Lung (tissue), 12 donors: ENCODE data around the gene GPR108. TPM values are rescaled to one million over a fixed set of nuclear protein-coding genes. Genes with fewer than 3 reads are reported as not detected.

Experiments
- ATAC-seq: fragments of 200-7000 bp; cut with Tn5 transposase; one replicate; pipeline ENCODE4 v1.9.1; 2020; ENCODE audit warnings: moderate number of reproducible peaks; ENCODE audit not compliant: insufficient read depth, low FRiP score
- DNase-seq, 3 donors: peaks; one replicate each; pipeline ENCODE4 v3.0.0-alpha.2; 2013 to 2017
- H3K27ac ChIP-seq, 2 donors: one replicate each; pipeline ENCODE4 v1.5.1; 2013; ENCODE audit warnings: mild to moderate bottlenecking in 2 of 2, moderate library complexity in 2 of 2, control low read depth in 1 of 2, inconsistent platforms in 1 of 2, low read depth in 1 of 2, low read length in 1 of 2
- H3K27me3 ChIP-seq, 3 donors: one replicate each; pipeline ENCODE4 v1.5.1; 2013; ENCODE audit warnings: low read length in 2 of 3; ENCODE audit not compliant: control insufficient read depth in 3 of 3, insufficient read depth in 3 of 3
- H3K36me3 ChIP-seq, 4 donors: one replicate each; pipeline ENCODE4 v1.5.1; 2013; ENCODE audit warnings: low read length in 4 of 4, mild to moderate bottlenecking in 1 of 4, moderate library complexity in 1 of 4; ENCODE audit not compliant: control insufficient read depth in 4 of 4, insufficient read depth in 4 of 4
- H3K4me1 ChIP-seq, 5 donors: one replicate each; pipeline ENCODE4 v1.5.1; 2013; ENCODE audit warnings: low read length in 5 of 5, mild to moderate bottlenecking in 2 of 5, moderate library complexity in 1 of 5; ENCODE audit not compliant: control insufficient read depth in 5 of 5, insufficient read depth in 5 of 5
- H3K4me3 ChIP-seq: one replicate; pipeline ENCODE4 v1.5.1; 2013; ENCODE audit warnings: mild to moderate bottlenecking, control low read depth, moderate library complexity
- H3K9ac ChIP-seq, 2 donors: one replicate each; pipeline ENCODE4 v1.5.1; 2013; ENCODE audit warnings: low read length in 2 of 2, control low read depth in 1 of 2; ENCODE audit not compliant: insufficient read depth in 1 of 2
- H3K9me3 ChIP-seq, 4 donors: one replicate each; pipeline ENCODE4 v1.5.1; 2013; ENCODE audit warnings: low read length in 3 of 4, mild to moderate bottlenecking in 1 of 4, moderate library complexity in 1 of 4; ENCODE audit not compliant: control insufficient read depth in 4 of 4, insufficient read depth in 3 of 4
- WGBS, 2 donors: extraction: QIAGEN DNeasy Blood & Tissue Kit; methylation state at CpG; one replicate each; pipeline ENCODE4 v1.1.7; 2013; 5-methylcytosine and 5-hydroxymethylcytosine counted together
- polyA plus RNA-seq, 2 donors: library from polyadenylated mRNA; stranded (reverse); fragments of 200-250 nt; gene quantifications; one replicate each; pipeline ENCODE4 v1.2.1, GENCODE V29; 2013
- total RNA-seq, 2 donors: library from RNA; depleted of rRNA in 1 of 2; stranded (reverse); fragments of >200 nt in 1 of 2; gene quantifications; one replicate each; pipeline ENCODE4 v1.2.1, GENCODE V29; 2014 to 2021
- TF ChIP-seq, protein P1 (sequence below): IDR thresholded peaks from 2 replicates; pipeline ENCODE4 v1.5.1; 2012; ENCODE audit warnings: mild to moderate bottlenecking; ENCODE audit errors: control extremely low read depth, extremely low read depth
- donor health status: control.
- donor health status: control.
- donor health status: Bipolar disorder and iron deficiency.
- donor health status: healthy.
- donor health status: DM: yes; HTN: yes; CAD: no.

GPR108 gene
- total and polyA plus RNA-seq, 4 donors: 33.5 to 98.0 (median 93.5) TPM

DNA sequence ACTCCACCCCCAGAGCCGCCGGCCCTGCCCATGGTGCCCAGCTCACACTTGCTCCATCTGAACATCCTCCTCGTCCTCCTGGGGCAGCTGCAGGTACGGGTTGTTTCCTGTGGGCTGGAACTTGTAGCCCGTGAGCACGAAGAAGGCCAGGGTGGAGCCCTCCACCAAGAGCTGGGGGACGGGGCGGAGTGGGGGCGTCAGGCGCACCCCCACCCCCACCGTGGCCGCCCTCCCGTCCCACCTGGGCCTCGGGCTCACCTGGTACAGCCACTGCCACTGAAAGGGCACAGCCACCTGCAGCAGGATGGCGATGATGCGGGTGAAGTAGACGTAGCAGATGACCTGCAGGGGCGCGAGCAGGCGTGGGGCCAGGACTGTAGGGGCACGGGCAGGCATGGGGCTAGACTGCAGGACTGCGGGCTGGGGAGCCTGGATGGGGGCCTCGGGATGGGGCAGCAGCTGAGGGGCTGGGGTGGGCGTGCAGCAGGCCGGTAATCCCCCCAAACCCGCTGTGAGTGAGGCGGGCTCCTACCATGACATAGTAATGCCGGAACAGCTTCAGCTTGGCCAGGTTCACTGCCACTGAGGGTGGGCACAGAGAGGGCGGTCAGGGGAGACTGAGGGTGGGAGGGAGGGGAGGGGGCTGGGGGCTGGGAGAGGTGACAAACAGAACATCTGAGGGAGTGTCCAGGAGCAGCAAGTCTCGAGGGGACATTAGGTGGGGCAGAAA is 6.3 kb downstream of the GPR108 start:
- H3K4me3 ChIP-seq: no peak overlapping the region
- peaks cover 0 to 10% (median 4%) of the 10 kb centered on the region in 5 donors for H3K4me1 ChIP-seq
- ATAC-seq: no peak
- DNase-seq: no peak
- peaks cover 0 to 2% (median 0%) of the 10 kb centered on the region in 4 donors for H3K9me3 ChIP-seq
- H3K9ac ChIP-seq: no peak overlapping the region
- WGBS, 2 donors: 92 to 93% methylated on average over 30 of the region's 30 CpGs
- H3K36me3 ChIP-seq: peaks cover 0 to 30% (median 3%) of the 10 kb centered on the region in 4 donors
- TF ChIP-seq, protein P1, sequence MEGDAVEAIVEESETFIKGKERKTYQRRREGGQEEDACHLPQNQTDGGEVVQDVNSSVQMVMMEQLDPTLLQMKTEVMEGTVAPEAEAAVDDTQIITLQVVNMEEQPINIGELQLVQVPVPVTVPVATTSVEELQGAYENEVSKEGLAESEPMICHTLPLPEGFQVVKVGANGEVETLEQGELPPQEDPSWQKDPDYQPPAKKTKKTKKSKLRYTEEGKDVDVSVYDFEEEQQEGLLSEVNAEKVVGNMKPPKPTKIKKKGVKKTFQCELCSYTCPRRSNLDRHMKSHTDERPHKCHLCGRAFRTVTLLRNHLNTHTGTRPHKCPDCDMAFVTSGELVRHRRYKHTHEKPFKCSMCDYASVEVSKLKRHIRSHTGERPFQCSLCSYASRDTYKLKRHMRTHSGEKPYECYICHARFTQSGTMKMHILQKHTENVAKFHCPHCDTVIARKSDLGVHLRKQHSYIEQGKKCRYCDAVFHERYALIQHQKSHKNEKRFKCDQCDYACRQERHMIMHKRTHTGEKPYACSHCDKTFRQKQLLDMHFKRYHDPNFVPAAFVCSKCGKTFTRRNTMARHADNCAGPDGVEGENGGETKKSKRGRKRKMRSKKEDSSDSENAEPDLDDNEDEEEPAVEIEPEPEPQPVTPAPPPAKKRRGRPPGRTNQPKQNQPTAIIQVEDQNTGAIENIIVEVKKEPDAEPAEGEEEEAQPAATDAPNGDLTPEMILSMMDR: no peak
- peak overlapping the region in 1 of 2 donors; percentile 54 for H3K27ac ChIP-seq
- no peaks in the 10 kb centered on the region for H3K27me3 ChIP-seq

DNA sequence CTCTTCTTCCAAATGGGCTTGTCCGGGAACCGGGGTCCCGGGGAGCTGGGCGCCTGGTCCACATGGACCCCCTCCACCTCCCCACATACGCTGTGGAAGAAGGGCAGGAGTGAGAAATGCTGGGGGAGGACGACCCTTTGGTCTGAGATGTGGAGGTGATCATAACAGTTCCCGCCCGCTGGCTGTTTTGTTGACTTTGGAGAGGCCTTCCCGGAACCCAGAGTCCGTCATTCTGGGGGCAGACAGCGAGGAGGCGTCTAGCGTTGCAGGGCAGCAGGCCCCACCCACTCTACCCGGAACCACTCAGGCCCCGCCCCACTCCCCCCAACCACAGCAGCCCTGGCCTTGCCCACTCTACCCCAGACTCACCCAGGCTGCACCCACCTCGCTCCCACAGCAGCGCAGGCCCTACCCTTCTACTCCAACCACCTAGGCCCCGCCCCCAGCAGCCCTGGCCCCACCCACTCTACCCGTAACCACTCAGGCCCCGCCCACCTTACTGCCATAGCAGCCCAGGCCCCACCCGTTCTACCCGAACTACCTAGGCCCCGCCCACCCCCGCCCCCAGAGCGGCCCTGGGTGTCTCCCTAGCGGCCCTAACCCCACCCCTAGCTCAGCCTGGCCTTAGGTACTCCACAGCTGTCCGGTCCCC is 7.1 kb downstream of the GPR108 start:
- peak; percentile 44 to 72 (median 52) for DNase-seq
- no peaks in the 10 kb centered on the region for H3K27me3 ChIP-seq
- H3K27ac ChIP-seq: peak overlapping the region in 1 of 2 donors; percentile 8
- TF ChIP-seq, protein P1: no peak
- no peak overlapping the region for H3K4me3 ChIP-seq
- H3K36me3 ChIP-seq: peaks cover 0 to 30% (median 3%) of the 10 kb centered on the region in 4 donors
- peaks cover 0 to 10% (median 0%) of the 10 kb centered on the region in 5 donors for H3K4me1 ChIP-seq
- no peak overlapping the region for H3K9ac ChIP-seq
- peak; percentile 89 for ATAC-seq
- H3K9me3 ChIP-seq: peaks cover 0 to 2% (median 0%) of the 10 kb centered on the region in 4 donors
- 63 to 86% methylated on average over 25 to 27 of the region's 27 CpGs for WGBS, 2 donors

DNA sequence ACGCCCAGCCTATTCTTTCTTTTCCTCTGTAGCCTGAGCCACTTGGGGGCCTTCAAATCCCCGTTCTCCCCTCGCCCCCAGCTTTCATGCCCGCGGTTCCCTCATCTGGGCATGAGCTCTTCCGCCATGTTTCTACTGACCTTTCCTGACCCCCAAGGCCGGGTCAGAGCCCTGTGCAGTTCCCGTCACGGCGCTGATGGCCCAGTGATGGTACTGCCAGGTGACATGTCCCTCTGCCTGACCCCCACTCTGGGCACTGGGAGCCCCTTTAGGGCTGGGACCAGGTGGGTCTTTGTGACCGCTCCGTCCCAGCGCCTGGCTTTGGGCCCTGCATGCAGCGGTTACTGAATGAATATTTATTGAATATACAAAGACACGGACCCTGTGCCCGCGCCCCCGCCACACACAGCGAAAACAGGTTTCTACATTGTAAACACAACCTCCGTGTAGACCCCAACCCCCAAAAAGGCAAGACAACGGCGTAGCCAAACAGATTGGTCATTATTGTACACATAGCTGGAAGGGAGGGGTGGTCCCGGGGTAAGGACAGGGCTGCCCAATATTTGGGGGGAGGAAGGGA is 7.7 kb downstream of the GPR108 start:
- peaks cover 0 to 2% (median 0%) of the 10 kb centered on the region in 4 donors for H3K9me3 ChIP-seq
- DNase-seq: no peak
- no peaks in the 10 kb centered on the region for H3K27me3 ChIP-seq
- no peak for ATAC-seq
- H3K36me3 ChIP-seq: peaks cover 0 to 30% (median 3%) of the 10 kb centered on the region in 4 donors
- peaks cover 0 to 10% (median 0%) of the 10 kb centered on the region in 5 donors for H3K4me1 ChIP-seq
- 91 to 92% methylated on average over 23 of the region's 23 CpGs for WGBS, 2 donors
- H3K9ac ChIP-seq: no peak overlapping the region
- TF ChIP-seq, protein P1: no peak
- peak overlapping the region in 1 of 2 donors; percentile 8 for H3K27ac ChIP-seq
- no peak overlapping the region for H3K4me3 ChIP-seq
